Measurements from ENCODE around the gene SREBF2. TPM values are rescaled to one million over a fixed set of nuclear protein-coding genes. Genes with fewer than 3 reads are reported as not detected.

Gene SREBF2
- total and polyA plus RNA-seq, 8 donors, result 12.2 to 159 (median 48.3) TPM

DNA sequence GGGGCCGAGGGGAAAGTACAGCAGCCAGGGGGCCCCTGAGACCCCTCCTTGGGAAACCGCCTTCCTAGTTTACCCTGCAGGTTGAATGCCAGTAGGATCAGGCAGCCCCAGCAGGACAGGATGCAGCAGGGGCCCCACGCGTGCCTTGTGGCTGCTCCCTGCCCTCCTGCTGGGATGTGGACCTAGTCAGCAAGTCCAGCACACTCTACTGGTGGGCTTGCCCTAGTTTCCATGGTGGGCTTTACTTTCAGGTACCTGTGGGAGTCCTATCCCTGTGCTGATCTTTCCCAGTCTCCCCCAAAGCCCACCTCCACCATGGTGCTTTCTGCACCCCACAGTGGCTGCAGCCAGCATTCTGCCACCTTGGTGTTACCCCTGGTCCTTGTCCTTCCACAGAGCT is 59.8 kb downstream of the SREBF2 start:
- TF ChIP-seq, protein P1, sequence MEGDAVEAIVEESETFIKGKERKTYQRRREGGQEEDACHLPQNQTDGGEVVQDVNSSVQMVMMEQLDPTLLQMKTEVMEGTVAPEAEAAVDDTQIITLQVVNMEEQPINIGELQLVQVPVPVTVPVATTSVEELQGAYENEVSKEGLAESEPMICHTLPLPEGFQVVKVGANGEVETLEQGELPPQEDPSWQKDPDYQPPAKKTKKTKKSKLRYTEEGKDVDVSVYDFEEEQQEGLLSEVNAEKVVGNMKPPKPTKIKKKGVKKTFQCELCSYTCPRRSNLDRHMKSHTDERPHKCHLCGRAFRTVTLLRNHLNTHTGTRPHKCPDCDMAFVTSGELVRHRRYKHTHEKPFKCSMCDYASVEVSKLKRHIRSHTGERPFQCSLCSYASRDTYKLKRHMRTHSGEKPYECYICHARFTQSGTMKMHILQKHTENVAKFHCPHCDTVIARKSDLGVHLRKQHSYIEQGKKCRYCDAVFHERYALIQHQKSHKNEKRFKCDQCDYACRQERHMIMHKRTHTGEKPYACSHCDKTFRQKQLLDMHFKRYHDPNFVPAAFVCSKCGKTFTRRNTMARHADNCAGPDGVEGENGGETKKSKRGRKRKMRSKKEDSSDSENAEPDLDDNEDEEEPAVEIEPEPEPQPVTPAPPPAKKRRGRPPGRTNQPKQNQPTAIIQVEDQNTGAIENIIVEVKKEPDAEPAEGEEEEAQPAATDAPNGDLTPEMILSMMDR (IDR thresholded peaks at IDR 0.05), result no peak
- no peak for TF ChIP-seq EP300 (IDR thresholded peaks at IDR 0.05)
- TF ChIP-seq POLR2AphosphoS5 (IDR thresholded peaks at IDR 0.05), result no peak
- TF ChIP-seq POLR2A (IDR thresholded peaks at IDR 0.05), result no peak
- H3K36me3 ChIP-seq, result peaks cover 68 to 100% (median 99%) of the 10 kb centered on the region in 4 donors

DNA sequence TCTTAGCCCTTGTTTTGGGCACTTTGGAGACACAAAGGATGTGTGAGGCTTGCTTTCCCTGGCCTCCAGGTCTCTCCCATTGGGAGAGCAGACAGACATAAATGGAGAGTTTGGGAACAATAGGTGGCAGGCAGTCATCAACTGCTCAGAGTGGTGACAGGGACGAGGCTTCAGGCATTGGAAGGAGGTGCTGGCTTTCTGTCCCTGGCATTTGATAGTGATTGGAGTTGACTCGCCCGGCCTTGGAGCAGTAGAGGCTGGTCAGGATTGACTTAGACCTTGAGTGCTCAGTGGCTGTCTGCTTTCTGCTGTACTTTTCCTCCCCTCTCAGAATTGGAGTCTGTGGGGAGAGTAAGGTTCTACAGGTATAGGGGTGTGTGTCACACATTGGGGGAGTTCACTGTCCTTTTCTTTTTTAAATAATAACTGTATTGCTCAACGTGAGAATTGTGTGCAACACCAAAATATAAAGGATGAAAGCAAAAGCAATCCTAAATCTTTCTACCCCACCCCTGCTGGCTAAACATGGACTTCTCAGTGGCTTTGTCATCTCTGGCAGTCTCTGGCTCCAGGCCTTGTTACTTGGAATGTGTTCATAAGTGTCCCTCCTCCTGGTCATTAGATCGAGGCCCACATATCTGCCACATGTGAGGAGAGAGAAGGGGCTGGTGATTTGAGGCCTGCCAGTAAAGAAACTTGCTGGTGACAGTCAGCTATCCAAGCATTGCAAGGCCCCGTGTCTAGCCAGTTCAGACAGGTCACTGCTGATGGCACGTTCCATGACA is 60.9 kb downstream of the SREBF2 start:
- no peak for DNase-seq
- WGBS, 5 donors, result 78 to 92% (median 80%) methylated on average over 7 of the region's 7 CpGs
- TF ChIP-seq POLR2A (IDR thresholded peaks at IDR 0.05) (no peak), EP300 (IDR thresholded peaks at IDR 0.05) (no peak), POLR2AphosphoS5 (IDR thresholded peaks at IDR 0.05) (no peak)
- TF ChIP-seq, protein P1 (IDR thresholded peaks at IDR 0.05), result no peak
- peaks cover 77 to 100% (median 99%) of the 10 kb centered on the region in 4 donors for H3K36me3 ChIP-seq
- H3K4me1 ChIP-seq, result no peaks in the 10 kb centered on the region
- intact Hi-C loops (cut with DNase I; ENCODE audit: low total_unique reads), result no loop called here
- H3K27me3 ChIP-seq, result no peaks in the 10 kb centered on the region
- no peak overlapping the region for H3K27ac ChIP-seq
- H3K4me3 ChIP-seq, result no peak overlapping the region
- no peaks in the 10 kb centered on the region for H3K9me3 ChIP-seq

More for the DNA sequence above, 59.8 kb downstream of the SREBF2 start:
- WGBS, 5 donors, result 91 to 100% (median 94%) methylated on average over 2 to 4 of the region's 4 CpGs; no CpG with 5 or more reads in 1 of the 5 donors
- Histone ChIP-seq H3K4me3 (no peak overlapping the region), H3K4me1 (no peaks in the 10 kb centered on the region), H3K9me3 (no peaks in the 10 kb centered on the region), H3K27ac (no peak overlapping the region), H3K27me3 (no peaks in the 10 kb centered on the region)
- DNase-seq, result no peak
- intact Hi-C loops (cut with DNase I; ENCODE audit: low total_unique reads), result no loop called here

DNA sequence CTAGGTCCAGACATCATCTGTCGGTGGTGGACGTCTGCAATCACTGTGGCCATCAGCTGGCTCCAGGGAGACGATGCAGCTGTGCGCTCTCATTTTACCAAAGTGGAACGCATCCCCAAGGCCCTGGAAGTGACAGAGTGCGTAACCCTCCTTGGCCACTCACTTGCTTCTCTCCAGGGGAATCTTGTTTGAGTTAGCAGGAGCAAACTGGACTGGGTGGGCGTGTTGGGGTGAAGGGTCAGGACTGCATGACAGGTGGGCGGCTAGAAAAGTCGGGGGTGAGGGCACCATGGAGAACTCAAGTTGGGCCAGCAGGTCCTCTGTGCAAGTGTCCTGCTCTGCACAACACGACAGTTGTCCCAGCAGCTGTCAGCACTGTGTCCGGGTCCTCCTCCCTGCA is 65.7 kb downstream of the SREBF2 start:
- 85 to 91% (median 90%) methylated on average over 10 to 11 of the region's 11 CpGs for WGBS, 5 donors
- Histone ChIP-seq H3K4me3 (no peak overlapping the region), H3K27me3 (no peaks in the 10 kb centered on the region), H3K4me1 (peaks cover 0 to 22% (median 16%) of the 10 kb centered on the region in 4 donors), H3K36me3 (peaks cover 70 to 100% (median 100%) of the 10 kb centered on the region in 4 donors), H3K27ac (no peak overlapping the region), H3K9me3 (no peaks in the 10 kb centered on the region)
- TF ChIP-seq, protein P1 (IDR thresholded peaks at IDR 0.05), result no peak
- TF ChIP-seq POLR2A (IDR thresholded peaks at IDR 0.05) (no peak), POLR2AphosphoS5 (IDR thresholded peaks at IDR 0.05) (no peak), EP300 (IDR thresholded peaks at IDR 0.05) (no peak)
- intact Hi-C loops (cut with DNase I; ENCODE audit: low total_unique reads), result no loop called here
- DNase-seq, result no peak

DNA sequence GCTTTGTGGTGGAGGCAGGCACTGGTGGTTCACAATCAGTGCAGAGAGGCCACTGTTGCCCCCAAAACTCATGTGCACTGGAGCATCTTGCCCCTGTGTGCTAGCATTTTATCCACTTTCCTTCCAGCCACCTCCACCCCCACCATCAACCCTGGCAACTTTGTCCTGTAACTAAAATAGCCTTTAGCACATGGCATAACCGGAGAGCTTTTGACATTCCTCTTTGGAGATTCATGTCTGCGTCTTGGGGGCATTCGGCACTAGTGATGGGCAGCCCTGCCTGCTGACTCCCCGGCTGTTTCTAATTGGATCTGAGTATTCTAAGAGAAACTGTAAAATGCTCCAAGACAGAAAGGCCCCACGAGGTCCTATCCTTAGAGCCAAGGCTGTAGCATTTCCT is 66.2 kb downstream of the SREBF2 start:
- peaks cover 0 to 22% (median 16%) of the 10 kb centered on the region in 4 donors for H3K4me1 ChIP-seq
- H3K4me3 ChIP-seq, result no peak overlapping the region
- H3K27me3 ChIP-seq, result no peaks in the 10 kb centered on the region
- 92 to 94% (median 94%) methylated on average over 5 of the region's 5 CpGs for WGBS, 5 donors
- no peak overlapping the region for H3K27ac ChIP-seq
- TF ChIP-seq, protein P1 (IDR thresholded peaks at IDR 0.05), result no peak
- no peak for TF ChIP-seq EP300 (IDR thresholded peaks at IDR 0.05)
- TF ChIP-seq POLR2A (IDR thresholded peaks at IDR 0.05), result no peak
- no peak for TF ChIP-seq POLR2AphosphoS5 (IDR thresholded peaks at IDR 0.05)
- H3K36me3 ChIP-seq, result peaks cover 72 to 100% (median 100%) of the 10 kb centered on the region in 4 donors
- intact Hi-C loops (cut with DNase I; ENCODE audit: low total_unique reads), result no loop called here
- no peaks in the 10 kb centered on the region for H3K9me3 ChIP-seq
- no peak for DNase-seq
